IPS DF 19.7 (cell line): Measurements from ENCODE around the gene TGFB1I1.
"Not testable (repeated sequence)": the region's sequence is repeated elsewhere in the genome, so short reads cannot be mapped to it uniquely, and the experiment has no call there.

Experiments
- DNase-seq: peaks from one replicate; pipeline ENCODE4 v3.0.0-alpha.2; 2013; ENCODE audit warnings: low read depth, low spot score

Gene TGFB1I1

GRCh38 chr16:31487720-31488467, 15.9 kb downstream of the TGFB1I1 start:
- no peak for DNase-seq

GRCh38 chr16:31488468-31489297, 16.7 kb downstream of the TGFB1I1 start:
- DNase-seq: no peak

GRCh38 chr16:31489298-31489564, 17.3 kb downstream of the TGFB1I1 start:
- DNase-seq: no peak

- no peak for DNase-seq
These were observed 17.9 kb downstream of the TGFB1I1 start for GRCh38 chr16:31489616-31490584.

GRCh38 chr16:31491778-31492418, 19.9 kb downstream of the TGFB1I1 start:
- no peak for DNase-seq

- DNase-seq: no peak
These were observed 21.7 kb downstream of the TGFB1I1 start for GRCh38 chr16:31493506-31494125.

GRCh38 chr16:31496670-31497069, 24.7 kb downstream of the TGFB1I1 start:
- DNase-seq: no peak

- no peak for DNase-seq
These were observed 26.5 kb downstream of the TGFB1I1 start for GRCh38 chr16:31498493-31498892.

- DNase-seq: no peak
These were observed 28.0 kb downstream of the TGFB1I1 start for GRCh38 chr16:31499928-31500327.

- DNase-seq: no peak
These were observed 29.4 kb downstream of the TGFB1I1 start for GRCh38 chr16:31501226-31501965.

GRCh38 chr16:31501966-31502348, 30.0 kb downstream of the TGFB1I1 start:
- DNase-seq: no peak

GRCh38 chr16:31502981-31503380, 31.0 kb downstream of the TGFB1I1 start:
- DNase-seq: no peak

GRCh38 chr16:31503555-31503954, 31.6 kb downstream of the TGFB1I1 start:
- DNase-seq: not testable (repeated sequence)

- no peak for DNase-seq
These were observed 32.2 kb downstream of the TGFB1I1 start for GRCh38 chr16:31504159-31504558.

- DNase-seq: no peak
These were observed 33.5 kb downstream of the TGFB1I1 start for GRCh38 chr16:31505483-31505882.

GRCh38 chr16:31507617-31507928, 35.6 kb downstream of the TGFB1I1 start:
- DNase-seq: no peak

- peak; percentile 63 for DNase-seq
These were observed 36.2 kb downstream of the TGFB1I1 start, which contains the start of gene RUSF1 for GRCh38 chr16:31507929-31508705. Gene RUSF1 (minus strand): TSS chr16:31508391. CDS start chr16:31508373, 18 bp downstream.

GRCh38 chr16:31508706-31509195, 36.8 kb downstream of the TGFB1I1 start:
- no peak for DNase-seq

- DNase-seq: no peak
These were observed 41.2 kb downstream of the TGFB1I1 start for GRCh38 chr16:31513126-31513525.
